ENCODE data around the gene RHOH. TPM values are rescaled to one million over a fixed set of nuclear protein-coding genes. Genes with fewer than 3 reads are reported as not detected.

RHOH gene
- total RNA-seq, 3 donors from 2014 or later (not counting 1 experiment from before 2014, with no cell fraction given): 195 to 233 (median 195) TPM

GRCh38 chr4:40295572-40295971, 98.7 kb downstream of the RHOH start:
- Histone ChIP-seq H3K4me3 (ENCODE audit: low read length) (no peak overlapping the region), H3K9me3 (ENCODE audit: control insufficient read depth, insufficient read depth, low read length) (peaks cover 8% of the 10 kb centered on the region), H3K27ac (ENCODE audit: low read length) (no peak overlapping the region), H3K36me3 (ENCODE audit: control insufficient read depth, insufficient read depth, low read length) (no peaks in the 10 kb centered on the region), H3K4me1 (ENCODE audit: control insufficient read depth, insufficient read depth, low read length) (peaks cover 14% of the 10 kb centered on the region), H3K27me3 (ENCODE audit: control insufficient read depth, insufficient read depth, low read length) (no peaks in the 10 kb centered on the region)
- intact Hi-C loops (cut with micrococcal nuclease): no loop called here
- Mint-ChIP-seq H3K27ac (no peak overlapping the region), H3K4me3 (no peak overlapping the region), H3K4me1 (no peaks in the 10 kb centered on the region), H3K9me3 (no peaks in the 10 kb centered on the region), H3K36me3 (no peaks in the 10 kb centered on the region), H3K27me3 (ENCODE audit: low read depth in 2 of 2) (peaks cover 6 to 9% of the 10 kb centered on the region in 2 donors)
- TF ChIP-seq CTCF (IDR thresholded peaks at IDR 0.05): no peak
- DNase-seq (no peak), ATAC-seq (no peak)
- 97% methylated on average over 4 of the region's 4 CpGs for WGBS (ENCODE audit: insufficient coverage)

Other genes starting within 250 kb of the RHOH start
- 10 to 100 TPM; 80.1 to 99.9 (median 99.8) TPM for gene PDS5A, start 219.1 kb upstream of the RHOH start, total RNA-seq
- 10 to 100 TPM; 16.4 to 22.4 (median 17.5) TPM for gene N4BP2, start 140.2 kb upstream of the RHOH start, total RNA-seq
- not detected for gene CHRNA9, start 138.3 kb downstream of the RHOH start, total RNA-seq